GM19397 (cell line): Measurements from ENCODE around the gene CNTNAP2.
"Not testable (repeated sequence)": the region's sequence is repeated elsewhere in the genome, so short reads cannot be mapped to it uniquely, and the experiment has no call there.

Experiments
- ATAC-seq: cut with Tn5 transposase; IDR thresholded peaks from one replicate; pipeline ENCODE4 v1.9.1; 2021; ENCODE audit warnings: mild to moderate bottlenecking, moderate library complexity; ENCODE audit not compliant: unreplicated experiment

CNTNAP2 gene

DNA sequence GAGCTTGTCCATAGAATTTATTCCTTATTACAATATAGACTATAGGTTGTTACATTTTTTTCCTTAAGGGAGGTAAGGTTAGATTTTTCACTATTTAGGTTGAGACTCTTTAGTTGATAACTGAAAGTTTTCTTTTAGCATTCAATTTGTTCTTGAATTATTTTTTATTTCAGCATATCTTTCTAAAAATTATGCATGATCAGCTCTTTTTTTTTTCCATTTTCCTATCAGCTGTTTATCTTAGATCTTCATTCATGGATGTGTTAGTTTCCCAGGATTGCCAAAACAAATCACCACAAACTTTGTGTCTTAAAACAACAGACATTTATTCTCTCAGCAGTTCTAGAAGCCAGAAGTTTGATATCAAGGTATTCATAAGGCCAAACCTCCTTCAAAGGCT is 1558.1 kb downstream of the CNTNAP2 start:
- no peak for ATAC-seq

DNA sequence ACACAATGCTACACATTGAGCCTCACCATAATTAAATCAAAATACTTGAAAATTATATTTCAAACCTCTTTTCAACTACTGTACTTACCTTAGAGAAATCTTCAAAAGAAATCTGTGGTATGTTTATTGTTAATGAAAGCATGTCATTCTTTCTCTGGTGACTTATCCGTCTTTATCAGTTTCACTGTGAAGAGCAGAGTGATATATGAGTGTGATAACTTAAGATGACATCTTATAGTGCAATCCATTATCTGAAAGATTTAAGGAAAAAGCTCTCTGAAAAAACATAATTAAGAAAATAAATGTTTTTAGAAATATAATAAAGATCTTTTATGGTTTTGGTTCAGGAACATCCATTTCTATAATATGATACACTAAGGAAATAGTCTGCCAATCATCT is 1562.3 kb downstream of the CNTNAP2 start:
- ATAC-seq, result no peak

DNA sequence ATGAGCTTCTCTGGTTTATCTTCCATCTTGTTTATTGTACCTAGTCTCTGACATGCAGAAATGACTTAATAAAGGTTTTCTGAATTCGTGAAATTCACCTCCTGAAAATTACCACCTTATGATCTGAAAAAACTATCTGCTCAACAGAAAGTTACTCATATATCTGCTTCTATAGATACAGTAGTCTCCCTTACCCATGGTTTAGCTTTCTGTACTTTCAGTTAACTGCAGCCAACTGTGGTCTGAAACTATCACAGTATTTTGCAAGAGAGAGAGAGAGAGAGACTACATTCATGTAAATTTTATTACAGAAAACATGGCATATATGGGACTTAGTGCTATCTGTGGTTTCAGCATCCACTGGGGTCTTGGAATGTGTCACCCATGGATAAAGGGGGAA is 1564.9 kb downstream of the CNTNAP2 start:
- no peak for ATAC-seq

DNA sequence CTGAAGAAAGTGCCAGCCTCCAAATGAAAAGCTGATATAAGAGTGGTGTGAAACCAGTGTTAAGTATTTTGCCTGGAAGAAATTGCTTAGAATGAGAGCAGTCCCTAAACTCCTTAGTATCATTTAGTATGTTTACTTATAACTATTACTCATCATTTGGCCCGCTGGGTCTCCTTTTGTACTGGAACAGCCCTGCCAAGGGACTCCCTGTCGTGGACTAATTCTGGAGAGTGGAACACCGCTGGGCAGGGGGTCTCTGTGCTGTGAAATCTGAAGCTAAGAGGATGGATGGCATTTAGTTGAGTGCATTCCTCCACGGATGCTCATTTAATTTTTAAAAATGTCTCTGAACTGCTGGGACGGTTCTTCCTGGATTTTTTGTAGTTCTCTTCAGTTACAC is 1584.1 kb downstream of the CNTNAP2 start:
- no peak for ATAC-seq

DNA sequence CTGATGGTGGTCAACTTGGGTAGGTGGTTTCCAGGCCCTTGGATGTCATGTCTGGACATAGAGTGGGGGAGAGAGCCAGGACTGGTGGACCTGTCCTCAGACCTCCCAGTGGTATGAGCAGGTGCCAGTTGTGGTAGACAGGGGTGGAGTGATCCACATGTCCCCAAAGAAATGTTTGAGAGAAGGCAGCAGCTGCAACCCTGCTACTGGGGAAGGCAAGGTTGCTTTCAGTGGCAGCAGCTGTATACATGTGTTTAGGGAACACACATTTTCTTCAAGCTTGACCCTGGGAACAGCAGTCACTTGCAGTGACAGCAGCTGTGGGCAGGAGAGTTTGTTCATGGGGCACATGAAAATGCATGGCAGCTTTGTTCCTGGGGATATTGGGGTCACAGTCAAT is 1591.3 kb downstream of the CNTNAP2 start:
- no peak for ATAC-seq

DNA sequence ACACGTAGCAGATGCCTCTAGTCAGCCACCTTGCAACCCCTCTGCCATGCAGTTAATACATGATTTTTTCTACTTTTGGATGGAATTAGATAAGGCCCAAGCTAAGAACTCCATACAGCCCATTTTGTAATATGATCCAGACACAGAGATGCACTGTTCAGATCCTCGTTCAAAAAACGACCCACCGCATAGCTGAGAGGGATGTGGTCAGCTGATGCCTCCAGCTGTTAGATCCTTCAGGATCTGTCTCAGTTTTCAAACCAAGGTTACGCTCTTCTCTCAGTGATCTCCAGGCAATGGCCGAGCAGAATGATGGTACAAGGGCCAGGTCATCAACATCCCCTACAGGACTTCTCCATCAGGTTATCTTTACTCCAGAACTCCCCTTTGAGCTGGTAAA is 1592.3 kb downstream of the CNTNAP2 start:
- ATAC-seq, result no peak

DNA sequence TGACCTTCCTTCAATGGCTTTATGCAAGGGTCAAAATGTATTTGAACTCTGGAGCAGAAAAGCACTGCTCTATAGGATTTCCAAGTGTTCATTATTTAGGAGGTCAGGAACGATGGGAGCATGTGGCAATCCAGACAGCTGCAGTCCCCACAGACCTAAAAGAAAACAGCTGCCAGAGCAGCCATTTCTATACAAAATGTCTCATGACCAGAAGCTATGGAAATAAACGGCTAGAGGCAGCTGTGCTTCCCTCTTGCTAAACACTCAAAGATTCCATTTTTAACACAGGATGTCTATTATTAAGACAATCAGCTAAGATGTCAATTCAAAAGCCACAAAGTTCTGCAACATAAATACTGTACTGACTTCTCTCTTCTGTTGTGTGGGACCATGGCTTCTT is 1594.8 kb downstream of the CNTNAP2 start:
- ATAC-seq, result no peak

DNA sequence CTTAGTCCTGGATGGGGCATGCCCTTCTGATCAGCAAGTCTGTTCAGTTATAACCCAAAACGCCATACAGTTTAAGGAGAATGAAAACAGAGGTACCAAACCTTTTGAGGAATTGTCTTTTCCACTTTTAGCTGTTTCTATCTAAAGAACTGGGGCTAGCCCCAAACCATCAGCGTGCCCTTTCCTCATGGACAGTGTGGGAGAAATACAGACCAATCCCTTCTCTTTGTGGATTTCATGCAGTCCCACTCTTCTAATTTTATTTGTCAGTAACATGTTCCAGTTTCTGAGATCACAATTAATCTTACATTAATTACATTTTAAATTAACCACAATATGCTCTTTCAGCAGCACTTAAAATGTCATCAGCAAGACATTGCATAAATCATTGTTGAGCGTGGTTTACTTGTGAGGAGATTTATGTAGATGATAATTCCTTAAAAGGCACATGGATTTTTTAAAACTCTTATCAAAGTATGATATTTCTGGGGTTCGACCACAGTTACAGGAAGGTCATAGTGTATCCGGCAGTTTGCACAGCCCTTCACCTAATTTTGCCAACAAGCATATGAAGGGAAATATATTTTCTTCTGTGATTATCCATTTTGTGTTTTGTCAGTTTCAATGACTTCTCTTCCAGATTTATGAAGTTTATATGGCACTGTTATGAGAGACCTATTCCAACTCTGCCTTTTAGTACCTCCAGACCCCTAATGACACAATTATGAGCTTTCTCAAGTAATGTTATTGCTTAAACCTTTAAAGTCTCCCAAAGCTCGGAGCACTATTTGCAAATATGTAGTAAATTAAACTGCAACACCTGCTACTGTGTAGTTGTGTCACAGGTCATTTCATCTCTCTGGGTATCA is 1605.6 kb downstream of the CNTNAP2 start:
- no peak for ATAC-seq

DNA sequence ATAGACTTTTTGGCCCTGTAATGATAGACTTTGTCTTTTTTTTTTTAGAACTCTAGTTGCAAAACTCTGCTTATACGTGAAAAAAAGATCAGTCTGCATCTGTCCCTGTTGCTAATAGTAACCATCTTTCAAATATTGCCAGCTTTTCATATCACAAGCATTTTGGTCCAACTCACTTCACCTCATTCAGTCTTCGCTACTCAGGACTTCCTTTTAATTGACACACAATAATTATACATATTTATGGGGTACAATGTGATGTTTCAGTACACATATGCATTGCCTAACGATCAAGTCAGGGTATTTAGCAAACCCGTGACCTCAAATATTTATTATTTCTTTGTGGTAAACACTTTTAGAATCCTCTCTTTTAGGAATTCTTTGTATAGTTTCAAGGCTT is 1606.9 kb downstream of the CNTNAP2 start:
- no peak for ATAC-seq

DNA sequence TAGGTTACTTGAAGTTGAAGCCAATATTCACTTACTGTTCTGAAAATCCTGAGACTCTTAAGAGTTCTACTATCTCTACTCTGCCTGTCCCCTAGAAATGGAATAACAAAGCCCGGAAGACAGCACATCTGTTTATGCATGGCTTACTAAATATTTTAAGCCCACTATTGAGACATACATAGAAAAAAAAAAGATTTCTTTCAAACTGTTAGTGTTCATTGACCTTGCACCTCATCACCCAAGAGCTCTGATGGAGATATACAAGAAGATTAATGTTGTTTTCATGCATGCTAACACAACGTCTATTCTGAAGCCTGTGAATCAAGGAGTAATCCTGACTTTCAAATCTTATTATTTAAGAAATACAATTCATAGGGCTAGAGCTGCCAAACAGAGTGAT is 1614.7 kb downstream of the CNTNAP2 start:
- ATAC-seq, result no peak

DNA sequence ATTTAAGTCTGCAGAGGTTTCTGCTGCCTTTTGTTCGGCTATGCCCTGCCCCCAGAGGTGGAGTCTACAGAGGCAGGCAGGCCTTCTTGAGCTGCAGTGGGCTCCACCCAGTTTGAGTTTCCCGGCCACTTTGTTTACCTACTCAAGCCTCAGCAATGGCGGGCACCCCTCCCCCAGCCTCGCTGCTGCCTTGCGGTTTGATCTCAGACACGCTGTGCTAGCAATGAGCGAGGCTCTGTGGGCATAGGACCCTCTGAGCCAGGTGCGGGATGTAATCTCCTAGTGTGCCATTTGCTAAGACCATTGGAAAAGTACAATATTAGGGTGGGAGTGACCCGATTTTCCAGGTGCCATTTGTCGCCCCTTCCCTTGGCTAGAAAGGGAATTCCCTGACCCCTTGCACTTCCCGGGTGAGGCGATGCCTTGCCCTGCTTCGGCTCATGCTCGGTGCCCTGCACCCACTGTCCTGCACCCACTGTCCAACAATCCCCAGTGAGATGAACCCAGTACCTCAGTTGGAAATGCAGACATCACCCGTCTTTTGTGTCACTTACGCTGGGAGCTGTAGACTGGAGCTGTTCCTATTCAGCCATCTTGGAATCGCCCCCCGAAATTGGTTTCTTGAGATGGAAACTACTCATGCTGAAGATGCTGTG is 1621.1 kb downstream of the CNTNAP2 start:
- not testable (repeated sequence) for ATAC-seq

DNA sequence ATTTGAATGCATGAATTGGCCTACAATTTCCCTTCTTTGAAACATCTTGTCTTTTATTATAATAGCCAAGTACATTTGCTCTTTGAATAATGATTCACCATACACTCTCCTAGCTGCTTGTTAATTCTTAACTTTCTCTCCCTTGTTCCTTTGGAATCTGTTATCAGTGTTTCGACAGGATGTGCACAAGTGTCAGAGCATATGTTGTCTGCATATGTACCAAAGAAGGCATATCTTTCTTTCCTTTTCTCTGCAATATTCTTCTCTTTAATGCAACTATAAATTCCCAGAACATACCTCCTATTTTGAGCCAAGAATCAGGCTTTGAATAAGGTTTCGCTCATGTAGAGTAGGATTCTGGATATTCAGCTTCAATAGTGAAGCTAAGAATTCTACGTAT is 1625.7 kb downstream of the CNTNAP2 start:
- ATAC-seq, result no peak

DNA sequence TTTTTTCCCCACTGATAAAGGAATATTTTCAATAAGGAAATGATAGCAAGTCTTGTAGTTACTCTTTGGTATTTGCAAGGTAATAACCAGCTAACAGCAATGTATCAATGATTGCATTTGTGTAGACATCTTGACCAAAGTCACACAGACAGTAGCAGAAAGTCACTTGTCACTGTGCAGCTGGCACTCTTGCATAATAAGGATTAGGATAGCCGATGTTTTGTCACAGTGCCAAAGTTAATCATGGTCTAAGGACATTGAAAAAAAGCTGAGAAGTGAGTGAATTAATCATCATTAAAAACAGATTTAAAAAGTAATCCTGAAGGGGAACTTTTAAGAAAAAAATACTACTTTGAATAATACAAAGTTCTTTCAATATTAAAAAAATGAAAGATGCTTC is 1639.7 kb downstream of the CNTNAP2 start:
- no peak for ATAC-seq

DNA sequence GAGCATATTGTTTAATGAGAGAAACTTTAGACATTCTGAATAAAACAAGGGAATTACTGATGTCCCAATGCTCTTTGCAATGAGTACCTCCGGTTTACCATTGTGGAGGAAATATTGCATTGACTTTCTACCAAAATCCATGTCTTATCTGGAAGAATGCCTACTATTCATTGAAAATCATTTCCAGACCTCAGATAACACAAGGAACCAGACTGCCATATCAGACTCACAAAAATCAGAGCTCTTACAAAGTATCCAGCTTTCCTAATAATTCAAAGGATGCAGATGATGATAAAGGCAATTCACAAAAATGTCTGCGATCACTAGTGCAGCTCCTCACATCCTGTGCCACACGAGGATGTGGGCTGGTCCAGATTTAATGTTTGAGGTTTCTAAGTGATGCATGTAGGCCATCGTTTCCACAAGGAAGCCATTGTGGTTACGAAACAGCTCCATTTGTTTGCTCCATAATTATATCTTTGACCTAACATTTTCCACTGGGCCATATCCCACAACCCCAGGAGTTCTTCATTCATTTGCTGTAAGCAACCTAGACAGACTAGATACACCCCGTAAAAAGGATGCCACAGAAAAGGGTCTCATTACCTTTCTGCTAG is 1642.8 kb downstream of the CNTNAP2 start:
- no peak for ATAC-seq

DNA sequence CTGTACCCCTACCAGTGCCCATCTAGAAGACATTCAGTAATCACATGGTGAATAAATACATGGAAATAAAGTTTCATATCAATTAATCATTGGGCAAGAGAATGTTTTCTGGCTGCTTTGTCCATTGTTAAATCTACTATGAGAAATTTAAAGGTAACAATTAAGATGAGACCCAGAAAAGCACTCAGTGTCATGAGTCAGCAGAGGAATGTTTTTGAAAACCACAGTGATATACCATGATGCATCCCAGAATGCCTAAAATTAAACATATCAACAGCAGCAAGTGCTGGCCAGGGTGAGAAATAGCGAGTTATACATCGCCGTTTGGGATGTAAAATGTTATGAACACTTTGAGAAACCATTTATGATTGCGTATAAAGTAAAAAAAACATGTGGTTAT is 1648.7 kb downstream of the CNTNAP2 start:
- no peak for ATAC-seq

DNA sequence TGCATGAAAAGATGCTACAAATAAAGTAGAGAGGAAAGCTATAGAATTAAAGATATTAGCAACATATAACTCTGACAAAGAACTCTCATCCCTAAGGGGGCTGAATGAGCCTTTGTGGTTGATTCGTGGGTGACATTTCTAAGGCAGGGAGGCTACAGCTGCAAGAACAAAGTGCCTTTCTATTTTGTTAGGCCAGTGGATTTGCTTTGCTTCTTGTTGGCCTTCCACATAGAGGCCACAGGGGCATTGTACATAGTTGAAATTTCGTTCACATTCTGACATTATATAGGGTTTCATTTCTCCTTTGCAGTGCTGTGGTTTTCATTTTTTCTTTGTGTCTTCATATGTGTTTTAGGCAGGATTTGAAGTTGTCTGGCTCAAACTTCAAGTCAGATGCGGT is 1654.7 kb downstream of the CNTNAP2 start:
- no peak for ATAC-seq

DNA sequence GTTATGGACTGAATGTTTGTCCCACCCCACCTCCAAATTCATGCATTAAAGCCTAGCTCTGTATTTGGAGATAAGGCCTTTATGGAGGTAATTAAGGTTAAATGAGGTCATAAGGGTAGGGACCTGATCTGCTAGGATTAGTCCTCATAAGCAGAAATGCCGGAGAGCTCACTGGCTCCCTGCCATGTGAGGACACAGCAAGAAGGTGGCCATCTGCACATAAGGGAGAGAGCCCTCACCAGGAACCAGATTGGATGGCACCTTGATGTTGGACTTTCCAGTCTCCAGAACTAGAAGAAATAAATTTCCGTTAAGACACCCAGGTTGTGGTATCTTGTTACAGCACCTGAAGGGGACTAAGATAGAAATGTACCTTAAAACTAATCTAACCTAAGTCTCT is 1657.9 kb downstream of the CNTNAP2 start:
- no peak for ATAC-seq

DNA sequence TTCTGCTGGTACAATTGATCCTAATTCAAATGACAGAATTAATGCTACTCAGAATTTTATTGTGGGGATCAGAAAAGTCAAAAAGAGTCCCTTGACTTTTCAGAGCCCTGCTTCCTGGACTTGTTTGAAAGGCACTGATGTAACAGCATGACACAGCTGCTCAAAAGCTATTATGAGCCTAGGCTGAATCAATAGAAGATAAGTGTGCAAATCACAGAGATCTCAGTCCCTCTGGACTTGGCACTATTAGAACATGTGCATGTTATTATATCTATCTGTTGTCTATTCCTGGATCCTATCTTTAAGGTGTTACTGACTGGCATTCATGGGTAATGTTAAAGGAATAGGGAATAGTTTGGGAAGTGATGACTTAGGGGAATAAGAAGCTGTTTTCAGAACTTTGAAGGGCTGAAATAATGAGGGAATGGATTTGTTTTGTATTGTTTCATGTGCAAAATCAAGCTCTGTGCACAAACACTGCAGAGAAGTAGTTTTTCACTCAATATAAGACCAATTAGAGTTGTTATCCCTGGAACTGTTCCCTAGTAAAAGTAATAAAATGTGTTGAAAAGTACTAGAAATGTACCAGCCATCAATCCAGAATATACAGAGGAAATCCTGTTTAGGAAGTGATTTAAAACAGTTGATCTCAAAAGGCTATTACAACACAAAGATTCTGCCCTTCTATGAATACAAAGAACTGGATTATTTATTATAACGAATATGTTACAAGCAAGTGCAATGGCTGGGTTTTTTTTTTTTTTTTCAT is 1659.1 kb downstream of the CNTNAP2 start:
- no peak for ATAC-seq

DNA sequence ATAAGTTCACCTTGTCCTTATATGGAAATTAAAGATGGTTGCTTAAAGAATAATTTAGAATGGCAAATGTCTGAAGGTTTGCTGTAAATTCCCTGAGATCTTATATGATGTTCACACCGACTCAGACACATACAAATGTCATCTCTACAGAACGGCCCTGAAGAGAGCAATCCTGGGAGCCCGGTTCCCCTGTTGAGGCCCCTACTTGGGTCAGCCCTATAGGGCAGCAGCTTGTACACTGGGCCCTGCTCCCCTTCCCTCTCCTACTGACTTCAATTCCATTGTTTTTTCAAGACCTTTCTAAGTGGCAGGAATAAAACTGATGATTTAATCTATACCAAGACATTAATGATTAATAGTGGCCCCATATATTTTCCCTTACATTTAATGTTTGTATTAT is 1660.7 kb downstream of the CNTNAP2 start:
- no peak for ATAC-seq

DNA sequence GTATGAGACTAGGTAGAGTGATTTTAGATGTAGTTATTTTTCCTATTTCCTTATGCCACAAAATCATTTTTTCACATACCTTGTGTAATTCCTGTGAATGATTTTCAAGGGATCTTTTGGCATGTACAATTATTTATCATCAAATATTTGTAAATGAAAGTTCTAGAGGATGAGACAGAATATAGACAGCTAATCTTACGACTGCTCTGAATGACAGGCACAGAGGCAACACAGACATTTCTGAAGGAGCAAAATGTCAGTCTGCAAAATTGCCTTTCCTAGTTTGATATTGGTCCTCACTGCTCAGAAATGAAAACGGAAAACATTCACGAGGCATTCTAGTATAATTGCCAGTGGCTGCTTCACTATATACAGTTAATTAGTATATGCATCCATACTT is 1663.3 kb downstream of the CNTNAP2 start:
- ATAC-seq, result no peak

DNA sequence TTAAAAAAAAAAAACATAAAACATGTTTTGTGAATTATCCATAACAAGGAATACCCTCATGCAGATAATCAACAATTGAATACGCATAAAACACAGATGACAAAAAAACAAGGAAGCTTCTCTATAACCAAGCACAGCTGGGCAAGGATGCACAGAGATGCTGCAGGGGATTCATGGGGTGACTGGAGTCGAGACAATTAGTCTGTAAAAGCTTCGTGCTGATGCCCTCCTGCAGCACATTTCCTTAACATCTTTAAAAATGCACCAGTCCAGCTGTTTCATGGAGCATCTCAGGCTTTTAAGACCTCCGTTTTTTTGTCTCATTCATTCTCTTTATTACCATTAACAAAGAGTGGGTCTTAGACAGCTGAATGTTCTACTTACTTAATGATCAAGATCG is 1680.0 kb downstream of the CNTNAP2 start:
- no peak for ATAC-seq
